Measurements from ENCODE around the gene TFAP2E. TPM values are rescaled to one million over a fixed set of nuclear protein-coding genes. Genes with fewer than 3 reads are reported as not detected.

The TFAP2E gene
- total and polyA plus RNA-seq, 4 donors = 0.07 to 0.21 (median 0.09) TPM

DNA sequence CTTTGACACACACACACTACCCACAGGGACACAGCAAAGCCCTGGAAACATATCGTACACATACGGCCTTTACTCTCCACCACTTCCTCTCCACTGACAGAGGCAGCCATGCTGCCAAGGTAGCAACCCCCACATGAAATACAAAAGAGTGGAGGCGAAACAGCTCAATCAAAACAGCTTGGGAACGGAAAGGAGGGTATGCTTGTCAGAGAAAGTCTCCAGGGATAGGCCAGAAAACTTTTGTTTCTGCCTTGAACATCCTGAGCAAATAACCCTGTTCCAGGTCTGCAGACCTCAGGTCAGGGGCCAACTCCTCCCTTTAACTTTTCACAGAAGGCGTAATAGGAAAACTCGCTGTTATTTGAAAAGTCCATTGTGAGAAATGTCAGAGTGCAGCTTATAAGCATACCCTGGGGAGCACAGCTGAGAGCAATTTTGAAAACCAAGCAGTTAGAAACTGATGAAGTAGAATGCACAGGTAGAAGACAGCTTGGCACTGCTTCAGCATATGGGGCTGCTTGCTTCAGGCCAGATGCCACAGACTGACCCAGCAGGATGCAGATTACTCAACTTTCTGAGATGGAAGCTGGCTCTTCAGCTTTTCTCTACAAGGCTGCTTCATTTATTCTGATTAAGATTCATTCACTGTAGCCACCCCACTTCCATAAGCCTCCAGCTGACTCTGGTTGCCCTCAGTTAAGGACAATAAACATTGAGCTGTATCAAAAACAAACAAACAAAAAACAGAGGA is 33.9 kb upstream of the TFAP2E start:
- TF ChIP-seq RAD21 (IDR thresholded peaks at IDR 0.05) (no peak), HNF4A (conservative IDR thresholded peaks at IDR 0.05) (no peak), GABPA (IDR thresholded peaks at IDR 0.05 in 1 of 2, conservative IDR thresholded peaks at IDR 0.05 in 1 of 2) (no peak), FOXA2 (IDR thresholded peaks at IDR 0.05) (no peak), EGR1 (IDR thresholded peaks at IDR 0.05; ENCODE audit: low read depth in 2 of 2) (no peak), JUND (IDR thresholded peaks at IDR 0.05) (no peak), SP1 (IDR thresholded peaks at IDR 0.05) (no peak), RXRA (IDR thresholded peaks at IDR 0.05) (no peak), YY1 (IDR thresholded peaks at IDR 0.05) (no peak), TAF1 (conservative IDR thresholded peaks at IDR 0.05) (no peak), NR2F2 (IDR thresholded peaks at IDR 0.05) (no peak), FOXA1 (IDR thresholded peaks at IDR 0.05) (no peak), HNF4G (IDR thresholded peaks at IDR 0.05) (no peak)
- TF ChIP-seq, protein P1, sequence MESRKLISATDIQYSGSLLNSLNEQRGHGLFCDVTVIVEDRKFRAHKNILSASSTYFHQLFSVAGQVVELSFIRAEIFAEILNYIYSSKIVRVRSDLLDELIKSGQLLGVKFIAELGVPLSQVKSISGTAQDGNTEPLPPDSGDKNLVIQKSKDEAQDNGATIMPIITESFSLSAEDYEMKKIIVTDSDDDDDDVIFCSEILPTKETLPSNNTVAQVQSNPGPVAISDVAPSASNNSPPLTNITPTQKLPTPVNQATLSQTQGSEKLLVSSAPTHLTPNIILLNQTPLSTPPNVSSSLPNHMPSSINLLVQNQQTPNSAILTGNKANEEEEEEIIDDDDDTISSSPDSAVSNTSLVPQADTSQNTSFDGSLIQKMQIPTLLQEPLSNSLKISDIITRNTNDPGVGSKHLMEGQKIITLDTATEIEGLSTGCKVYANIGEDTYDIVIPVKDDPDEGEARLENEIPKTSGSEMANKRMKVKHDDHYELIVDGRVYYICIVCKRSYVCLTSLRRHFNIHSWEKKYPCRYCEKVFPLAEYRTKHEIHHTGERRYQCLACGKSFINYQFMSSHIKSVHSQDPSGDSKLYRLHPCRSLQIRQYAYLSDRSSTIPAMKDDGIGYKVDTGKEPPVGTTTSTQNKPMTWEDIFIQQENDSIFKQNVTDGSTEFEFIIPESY (IDR thresholded peaks at IDR 0.05) = no peak
- TF ChIP-seq, protein P2, sequence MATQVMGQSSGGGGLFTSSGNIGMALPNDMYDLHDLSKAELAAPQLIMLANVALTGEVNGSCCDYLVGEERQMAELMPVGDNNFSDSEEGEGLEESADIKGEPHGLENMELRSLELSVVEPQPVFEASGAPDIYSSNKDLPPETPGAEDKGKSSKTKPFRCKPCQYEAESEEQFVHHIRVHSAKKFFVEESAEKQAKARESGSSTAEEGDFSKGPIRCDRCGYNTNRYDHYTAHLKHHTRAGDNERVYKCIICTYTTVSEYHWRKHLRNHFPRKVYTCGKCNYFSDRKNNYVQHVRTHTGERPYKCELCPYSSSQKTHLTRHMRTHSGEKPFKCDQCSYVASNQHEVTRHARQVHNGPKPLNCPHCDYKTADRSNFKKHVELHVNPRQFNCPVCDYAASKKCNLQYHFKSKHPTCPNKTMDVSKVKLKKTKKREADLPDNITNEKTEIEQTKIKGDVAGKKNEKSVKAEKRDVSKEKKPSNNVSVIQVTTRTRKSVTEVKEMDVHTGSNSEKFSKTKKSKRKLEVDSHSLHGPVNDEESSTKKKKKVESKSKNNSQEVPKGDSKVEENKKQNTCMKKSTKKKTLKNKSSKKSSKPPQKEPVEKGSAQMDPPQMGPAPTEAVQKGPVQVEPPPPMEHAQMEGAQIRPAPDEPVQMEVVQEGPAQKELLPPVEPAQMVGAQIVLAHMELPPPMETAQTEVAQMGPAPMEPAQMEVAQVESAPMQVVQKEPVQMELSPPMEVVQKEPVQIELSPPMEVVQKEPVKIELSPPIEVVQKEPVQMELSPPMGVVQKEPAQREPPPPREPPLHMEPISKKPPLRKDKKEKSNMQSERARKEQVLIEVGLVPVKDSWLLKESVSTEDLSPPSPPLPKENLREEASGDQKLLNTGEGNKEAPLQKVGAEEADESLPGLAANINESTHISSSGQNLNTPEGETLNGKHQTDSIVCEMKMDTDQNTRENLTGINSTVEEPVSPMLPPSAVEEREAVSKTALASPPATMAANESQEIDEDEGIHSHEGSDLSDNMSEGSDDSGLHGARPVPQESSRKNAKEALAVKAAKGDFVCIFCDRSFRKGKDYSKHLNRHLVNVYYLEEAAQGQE (IDR thresholded peaks at IDR 0.05) = no peak
- TF ChIP-seq, protein P3, sequence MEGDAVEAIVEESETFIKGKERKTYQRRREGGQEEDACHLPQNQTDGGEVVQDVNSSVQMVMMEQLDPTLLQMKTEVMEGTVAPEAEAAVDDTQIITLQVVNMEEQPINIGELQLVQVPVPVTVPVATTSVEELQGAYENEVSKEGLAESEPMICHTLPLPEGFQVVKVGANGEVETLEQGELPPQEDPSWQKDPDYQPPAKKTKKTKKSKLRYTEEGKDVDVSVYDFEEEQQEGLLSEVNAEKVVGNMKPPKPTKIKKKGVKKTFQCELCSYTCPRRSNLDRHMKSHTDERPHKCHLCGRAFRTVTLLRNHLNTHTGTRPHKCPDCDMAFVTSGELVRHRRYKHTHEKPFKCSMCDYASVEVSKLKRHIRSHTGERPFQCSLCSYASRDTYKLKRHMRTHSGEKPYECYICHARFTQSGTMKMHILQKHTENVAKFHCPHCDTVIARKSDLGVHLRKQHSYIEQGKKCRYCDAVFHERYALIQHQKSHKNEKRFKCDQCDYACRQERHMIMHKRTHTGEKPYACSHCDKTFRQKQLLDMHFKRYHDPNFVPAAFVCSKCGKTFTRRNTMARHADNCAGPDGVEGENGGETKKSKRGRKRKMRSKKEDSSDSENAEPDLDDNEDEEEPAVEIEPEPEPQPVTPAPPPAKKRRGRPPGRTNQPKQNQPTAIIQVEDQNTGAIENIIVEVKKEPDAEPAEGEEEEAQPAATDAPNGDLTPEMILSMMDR (IDR thresholded peaks at IDR 0.05; ENCODE audit: low read depth, low read length, missing input control) = no peak
- TF ChIP-seq, protein P4, sequence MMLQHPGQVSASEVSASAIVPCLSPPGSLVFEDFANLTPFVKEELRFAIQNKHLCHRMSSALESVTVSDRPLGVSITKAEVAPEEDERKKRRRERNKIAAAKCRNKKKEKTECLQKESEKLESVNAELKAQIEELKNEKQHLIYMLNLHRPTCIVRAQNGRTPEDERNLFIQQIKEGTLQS (IDR thresholded peaks at IDR 0.05) = no peak
- TF ChIP-seq, protein P5, sequence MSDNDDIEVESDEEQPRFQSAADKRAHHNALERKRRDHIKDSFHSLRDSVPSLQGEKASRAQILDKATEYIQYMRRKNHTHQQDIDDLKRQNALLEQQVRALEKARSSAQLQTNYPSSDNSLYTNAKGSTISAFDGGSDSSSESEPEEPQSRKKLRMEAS (IDR thresholded peaks at IDR 0.05) = no peak
- no peak overlapping the region for H3K4me3 ChIP-seq (ENCODE audit: low read depth in 1 of 3, low read length in 3 of 3)
- no peaks in the 10 kb centered on the region for H3K9me3 ChIP-seq (ENCODE audit: control insufficient read depth in 4 of 4, low read length in 3 of 4)
- 76% methylated on average over 6 of the region's 6 CpGs for WGBS
- no peak overlapping the region for H3K27ac ChIP-seq (ENCODE audit: low read depth in 1 of 2, low read length in 2 of 2)
- no peak for DNase-seq (ENCODE audit: low spot score)
- H3K4me1 ChIP-seq (ENCODE audit: control insufficient read depth in 4 of 4, insufficient read depth in 4 of 4, low read length in 3 of 4) = peaks cover 0 to 14% (median 5%) of the 10 kb centered on the region in 4 donors
- peaks cover 0 to 4% (median 1%) of the 10 kb centered on the region in 4 donors for H3K36me3 ChIP-seq (ENCODE audit: control insufficient read depth in 4 of 4, insufficient read depth in 3 of 4, low read depth in 1 of 4, low read length in 3 of 4)
- no peak overlapping the region for H3K9ac ChIP-seq (ENCODE audit: low read depth in 1 of 2, low read length in 2 of 2)
- no peaks in the 10 kb centered on the region for H3K27me3 ChIP-seq (ENCODE audit: control insufficient read depth in 4 of 4, insufficient read depth in 4 of 4, low read length in 3 of 4)
